ENCODE measurements around the gene MB21D2.
"Not testable (repeated sequence)": the region's sequence is repeated elsewhere in the genome, so short reads cannot be mapped to it uniquely, and the experiment has no call there.

Gene MB21D2

GRCh38 chr3:192794216-192794615, 123.4 kb downstream of the MB21D2 start:
- DNase-seq = no peak

- DNase-seq = not testable (repeated sequence)
Observed at GRCh38 chr3:192788816-192789515, 128.7 kb downstream of the MB21D2 start.

GRCh38 chr3:192778508-192778907, 139.1 kb downstream of the MB21D2 start:
- no peak for DNase-seq

- not testable (repeated sequence) for DNase-seq
Observed at GRCh38 chr3:192774341-192774740, 143.3 kb downstream of the MB21D2 start.

- DNase-seq = no peak
Observed at GRCh38 chr3:192772240-192772894, 145.3 kb downstream of the MB21D2 start.

- DNase-seq = no peak
Observed at GRCh38 chr3:192758654-192759053, 159.0 kb downstream of the MB21D2 start.

- no peak for DNase-seq
Observed at GRCh38 chr3:192751148-192751547, 166.5 kb downstream of the MB21D2 start.

GRCh38 chr3:192750201-192750600, 167.5 kb downstream of the MB21D2 start:
- no peak for DNase-seq

GRCh38 chr3:192747746-192748145, 169.9 kb downstream of the MB21D2 start:
- no peak for DNase-seq

- no peak for DNase-seq
Observed at GRCh38 chr3:192747145-192747544, 170.5 kb downstream of the MB21D2 start.
